Ishikawa (cell line): ENCODE measurements around the gene LHFPL2.

Source experiments
- CEBPB ChIP-seq: IDR thresholded peaks from 2 replicates; pipeline ENCODE4 v1.6.1; 2012
- CREB1 ChIP-seq: IDR thresholded peaks from 2 replicates; pipeline ENCODE4 v1.6.1; 2012; ENCODE audit warnings: low read depth
- EGR1 ChIP-seq: IDR thresholded peaks from 2 replicates; pipeline ENCODE4 v1.6.1; 2012
- EP300 ChIP-seq: IDR thresholded peaks from 2 replicates; pipeline ENCODE4 v1.6.1; 2012; ENCODE audit warnings: borderline replicate concordance
- FOXM1 ChIP-seq: IDR thresholded peaks from 2 replicates; pipeline ENCODE4 v1.6.1; 2012; ENCODE audit warnings: low read depth, borderline replicate concordance
- NFIC ChIP-seq: IDR thresholded peaks from 2 replicates; pipeline ENCODE4 v1.6.1; 2012
- RAD21 ChIP-seq: IDR thresholded peaks from 2 replicates; pipeline ENCODE4 v1.6.1; 2012; ENCODE audit warnings: low read depth
- TAF1 ChIP-seq: IDR thresholded peaks from 2 replicates; pipeline ENCODE4 v1.6.1; 2012; ENCODE audit warnings: low read depth, mild to moderate bottlenecking
- TCF12 ChIP-seq: IDR thresholded peaks from 2 replicates; pipeline ENCODE4 v1.6.1; 2012; ENCODE audit warnings: low read depth
- TEAD4 ChIP-seq: IDR thresholded peaks from 2 replicates; pipeline ENCODE4 v1.6.1; 2012
- YY1 ChIP-seq: IDR thresholded peaks from 2 replicates; pipeline ENCODE4 v1.6.1; 2012; ENCODE audit warnings: low read depth
- ZBTB7A ChIP-seq: IDR thresholded peaks from 2 replicates; pipeline ENCODE4 v1.6.1; 2012; ENCODE audit warnings: low read depth
- TF ChIP-seq, protein P1 (sequence below): IDR thresholded peaks from 2 replicates; pipeline ENCODE4 v1.6.1; 2012
- TF ChIP-seq, protein P2 (sequence below): IDR thresholded peaks from 2 replicates; pipeline ENCODE4 v1.6.1; 2012
- TF ChIP-seq, protein P3 (sequence below): IDR thresholded peaks from 2 replicates; pipeline ENCODE4 v1.6.1; 2012; ENCODE audit warnings: low read depth, mild to moderate bottlenecking

LHFPL2 gene

DNA sequence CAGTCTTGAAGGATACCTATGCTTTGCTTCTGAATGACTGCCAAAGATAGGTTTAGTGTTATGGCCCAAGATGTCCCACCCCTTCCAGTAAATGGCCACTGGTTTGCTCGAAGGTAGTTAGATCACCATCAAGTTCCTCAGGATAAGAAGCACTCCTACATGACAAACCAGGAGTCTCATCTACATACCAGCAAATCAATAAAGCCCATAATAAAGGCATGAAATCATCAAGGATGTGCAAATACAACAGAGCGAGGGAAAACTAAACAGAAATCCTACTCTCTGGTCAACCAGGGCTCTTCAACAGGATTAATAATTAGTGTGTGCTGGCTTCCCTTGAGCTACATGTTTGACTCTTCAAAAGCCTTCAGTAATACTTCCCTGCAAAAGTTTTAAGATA lies 141.0 kb downstream of the LHFPL2 start:
- TF ChIP-seq YY1 (no peak), RAD21 (no peak), NFIC (no peak), TAF1 (no peak), TEAD4 (no peak), TCF12 (no peak), EP300 (no peak), FOXM1 (no peak), ZBTB7A (no peak), CEBPB (no peak), CREB1 (no peak), EGR1 (no peak)
- TF ChIP-seq, protein P1, sequence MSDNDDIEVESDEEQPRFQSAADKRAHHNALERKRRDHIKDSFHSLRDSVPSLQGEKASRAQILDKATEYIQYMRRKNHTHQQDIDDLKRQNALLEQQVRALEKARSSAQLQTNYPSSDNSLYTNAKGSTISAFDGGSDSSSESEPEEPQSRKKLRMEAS = no peak
- TF ChIP-seq, protein P2, sequence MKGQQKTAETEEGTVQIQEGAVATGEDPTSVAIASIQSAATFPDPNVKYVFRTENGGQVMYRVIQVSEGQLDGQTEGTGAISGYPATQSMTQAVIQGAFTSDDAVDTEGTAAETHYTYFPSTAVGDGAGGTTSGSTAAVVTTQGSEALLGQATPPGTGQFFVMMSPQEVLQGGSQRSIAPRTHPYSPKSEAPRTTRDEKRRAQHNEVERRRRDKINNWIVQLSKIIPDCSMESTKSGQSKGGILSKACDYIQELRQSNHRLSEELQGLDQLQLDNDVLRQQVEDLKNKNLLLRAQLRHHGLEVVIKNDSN = no peak
- TF ChIP-seq, protein P3, sequence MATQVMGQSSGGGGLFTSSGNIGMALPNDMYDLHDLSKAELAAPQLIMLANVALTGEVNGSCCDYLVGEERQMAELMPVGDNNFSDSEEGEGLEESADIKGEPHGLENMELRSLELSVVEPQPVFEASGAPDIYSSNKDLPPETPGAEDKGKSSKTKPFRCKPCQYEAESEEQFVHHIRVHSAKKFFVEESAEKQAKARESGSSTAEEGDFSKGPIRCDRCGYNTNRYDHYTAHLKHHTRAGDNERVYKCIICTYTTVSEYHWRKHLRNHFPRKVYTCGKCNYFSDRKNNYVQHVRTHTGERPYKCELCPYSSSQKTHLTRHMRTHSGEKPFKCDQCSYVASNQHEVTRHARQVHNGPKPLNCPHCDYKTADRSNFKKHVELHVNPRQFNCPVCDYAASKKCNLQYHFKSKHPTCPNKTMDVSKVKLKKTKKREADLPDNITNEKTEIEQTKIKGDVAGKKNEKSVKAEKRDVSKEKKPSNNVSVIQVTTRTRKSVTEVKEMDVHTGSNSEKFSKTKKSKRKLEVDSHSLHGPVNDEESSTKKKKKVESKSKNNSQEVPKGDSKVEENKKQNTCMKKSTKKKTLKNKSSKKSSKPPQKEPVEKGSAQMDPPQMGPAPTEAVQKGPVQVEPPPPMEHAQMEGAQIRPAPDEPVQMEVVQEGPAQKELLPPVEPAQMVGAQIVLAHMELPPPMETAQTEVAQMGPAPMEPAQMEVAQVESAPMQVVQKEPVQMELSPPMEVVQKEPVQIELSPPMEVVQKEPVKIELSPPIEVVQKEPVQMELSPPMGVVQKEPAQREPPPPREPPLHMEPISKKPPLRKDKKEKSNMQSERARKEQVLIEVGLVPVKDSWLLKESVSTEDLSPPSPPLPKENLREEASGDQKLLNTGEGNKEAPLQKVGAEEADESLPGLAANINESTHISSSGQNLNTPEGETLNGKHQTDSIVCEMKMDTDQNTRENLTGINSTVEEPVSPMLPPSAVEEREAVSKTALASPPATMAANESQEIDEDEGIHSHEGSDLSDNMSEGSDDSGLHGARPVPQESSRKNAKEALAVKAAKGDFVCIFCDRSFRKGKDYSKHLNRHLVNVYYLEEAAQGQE = no peak

DNA sequence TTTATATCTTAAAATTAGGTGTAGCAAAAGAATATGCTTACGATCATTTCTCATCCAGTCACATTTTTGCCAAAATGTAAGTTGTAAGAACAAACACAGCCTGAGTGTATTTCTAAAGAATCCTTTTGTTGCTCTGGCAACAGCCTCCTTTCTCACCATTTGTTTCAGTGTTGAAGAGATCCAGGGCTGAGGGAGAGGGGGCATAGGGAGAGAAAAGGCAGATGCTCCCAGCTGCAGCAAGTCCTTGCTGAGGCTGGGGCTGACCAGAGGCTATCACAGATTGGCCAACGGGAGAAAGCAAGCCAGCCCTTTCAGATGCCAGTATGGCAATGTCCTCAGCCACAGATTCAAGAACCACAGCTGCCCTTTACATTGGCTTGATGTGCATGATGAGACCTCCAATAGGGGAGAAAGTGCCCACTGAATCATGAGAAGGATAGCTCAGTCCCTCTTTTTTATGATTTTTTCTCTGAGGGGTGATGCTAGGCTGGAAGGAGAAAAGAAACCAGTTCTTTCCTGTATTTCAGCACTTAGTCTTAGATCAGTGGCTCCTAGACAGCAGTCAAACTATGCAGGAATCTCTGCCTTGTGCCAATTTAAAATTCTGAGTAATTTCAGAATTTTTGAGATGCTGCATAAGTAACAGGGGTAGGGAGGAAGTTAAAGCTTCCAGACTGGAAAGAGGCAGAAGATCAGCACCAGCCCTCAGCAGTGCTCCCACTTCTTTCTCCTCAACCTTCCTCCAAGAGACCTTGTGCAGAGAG lies 142.1 kb downstream of the LHFPL2 start:
- TF ChIP-seq EGR1 (no peak), EP300 (no peak), YY1 (no peak), TCF12 (no peak), FOXM1 (no peak), TAF1 (no peak)
- TF ChIP-seq, protein P1 = no peak

DNA sequence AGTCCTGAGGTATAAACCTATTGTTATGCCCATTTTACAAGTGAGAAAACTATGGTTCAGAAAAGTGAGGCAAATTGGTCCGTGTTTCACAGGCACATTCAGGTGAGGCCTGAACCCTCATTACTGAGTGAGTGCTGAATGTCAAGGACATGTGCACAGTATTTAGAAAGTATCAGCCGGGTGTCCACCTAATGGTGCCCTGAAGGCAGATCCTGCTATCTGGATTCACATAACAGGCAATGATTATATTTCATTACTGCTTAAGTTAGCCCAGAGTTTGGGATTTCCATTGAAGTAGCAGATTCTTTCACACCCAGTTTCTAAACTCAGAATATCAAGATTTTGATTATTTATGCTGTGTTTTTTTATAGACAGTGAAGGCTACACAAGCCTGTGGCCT lies 142.7 kb downstream of the LHFPL2 start:
- TF ChIP-seq ZBTB7A (no peak), TAF1 (no peak), EGR1 (no peak)

DNA sequence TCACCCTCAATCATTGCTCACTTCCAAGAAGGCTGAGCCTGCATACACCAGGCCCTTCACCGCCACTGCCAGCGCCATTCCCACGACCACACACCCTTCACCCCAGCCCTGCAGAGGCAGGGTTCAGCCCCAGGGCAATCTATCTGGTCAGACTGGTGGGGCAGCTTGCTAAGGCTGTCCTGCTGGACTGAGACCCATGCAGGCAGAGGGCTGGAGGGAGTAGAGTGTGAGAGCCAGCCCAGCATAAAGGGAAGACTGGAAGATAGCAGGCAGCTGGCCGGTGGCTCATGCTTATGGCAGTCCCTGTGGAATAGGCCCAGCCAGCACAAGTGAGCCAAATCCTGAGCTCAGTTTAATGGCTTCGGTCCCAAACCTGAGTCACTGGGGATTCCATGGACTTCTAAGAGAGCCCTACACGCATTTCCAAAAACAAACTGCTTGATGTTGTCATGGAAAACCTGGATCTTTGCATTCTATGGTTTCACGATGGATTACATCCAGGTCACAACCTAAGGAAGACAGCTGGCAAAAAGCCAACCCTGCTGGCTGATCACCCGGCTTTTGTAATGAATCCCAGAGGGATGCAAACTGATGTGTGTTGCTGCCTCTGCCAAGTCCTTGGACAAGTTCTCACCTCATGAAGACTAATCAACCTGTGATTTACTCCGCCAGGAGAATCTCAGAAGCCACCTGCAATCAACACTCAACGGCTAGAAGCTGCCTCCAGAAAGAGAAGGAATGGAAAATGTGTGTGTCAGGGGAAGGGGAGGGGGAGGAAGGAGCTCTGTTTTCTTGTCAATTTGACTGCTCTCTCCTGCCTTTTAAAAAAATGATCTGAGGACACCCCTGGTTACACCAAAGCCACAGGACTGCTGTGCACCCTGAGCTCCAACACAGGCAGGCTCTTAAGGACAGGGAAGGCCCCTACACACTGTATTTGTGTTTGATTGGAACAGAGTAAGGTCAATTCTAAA lies 143.6 kb downstream of the LHFPL2 start:
- no peak for TF ChIP-seq EGR1
- TF ChIP-seq NFIC = no peak
- TF ChIP-seq, protein P1 = no peak
- no peak for TF ChIP-seq TCF12

DNA sequence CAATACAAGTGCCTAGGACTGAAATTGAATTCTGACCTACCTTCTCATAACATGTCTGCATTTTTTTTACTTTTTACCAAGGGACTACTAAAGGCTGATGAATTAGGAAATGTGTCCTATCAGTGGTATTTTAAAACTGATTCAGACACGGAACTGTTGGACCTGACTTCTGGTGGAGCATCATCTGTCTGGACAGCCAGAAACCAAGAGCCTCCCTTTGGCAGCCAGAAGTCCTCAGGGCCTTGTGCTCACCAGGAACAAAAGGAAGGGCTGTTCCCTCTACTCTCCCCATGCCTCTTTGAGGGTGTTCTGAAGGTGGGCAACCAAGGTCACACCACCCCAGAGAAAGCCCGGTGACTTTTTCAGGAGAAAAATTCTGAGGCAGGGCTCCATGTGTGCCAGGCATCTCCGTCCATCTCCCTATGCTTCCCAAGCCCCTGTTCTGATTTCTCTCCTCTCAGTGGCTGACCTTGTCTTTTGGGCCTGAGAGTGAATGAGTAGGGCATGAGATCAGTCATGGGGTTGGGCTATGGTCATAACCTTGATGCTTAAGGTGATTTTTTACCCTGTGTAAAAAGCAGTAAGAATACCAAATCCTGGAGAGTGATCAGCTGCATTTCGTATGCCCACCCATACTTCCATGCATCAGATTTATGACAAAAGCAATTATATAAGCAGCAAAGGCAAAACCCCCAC lies 144.5 kb downstream of the LHFPL2 start:
- TF ChIP-seq TCF12 (no peak), TAF1 (no peak), CEBPB (no peak)
- TF ChIP-seq, protein P2 = no peak
- TF ChIP-seq, protein P1 = no peak

DNA sequence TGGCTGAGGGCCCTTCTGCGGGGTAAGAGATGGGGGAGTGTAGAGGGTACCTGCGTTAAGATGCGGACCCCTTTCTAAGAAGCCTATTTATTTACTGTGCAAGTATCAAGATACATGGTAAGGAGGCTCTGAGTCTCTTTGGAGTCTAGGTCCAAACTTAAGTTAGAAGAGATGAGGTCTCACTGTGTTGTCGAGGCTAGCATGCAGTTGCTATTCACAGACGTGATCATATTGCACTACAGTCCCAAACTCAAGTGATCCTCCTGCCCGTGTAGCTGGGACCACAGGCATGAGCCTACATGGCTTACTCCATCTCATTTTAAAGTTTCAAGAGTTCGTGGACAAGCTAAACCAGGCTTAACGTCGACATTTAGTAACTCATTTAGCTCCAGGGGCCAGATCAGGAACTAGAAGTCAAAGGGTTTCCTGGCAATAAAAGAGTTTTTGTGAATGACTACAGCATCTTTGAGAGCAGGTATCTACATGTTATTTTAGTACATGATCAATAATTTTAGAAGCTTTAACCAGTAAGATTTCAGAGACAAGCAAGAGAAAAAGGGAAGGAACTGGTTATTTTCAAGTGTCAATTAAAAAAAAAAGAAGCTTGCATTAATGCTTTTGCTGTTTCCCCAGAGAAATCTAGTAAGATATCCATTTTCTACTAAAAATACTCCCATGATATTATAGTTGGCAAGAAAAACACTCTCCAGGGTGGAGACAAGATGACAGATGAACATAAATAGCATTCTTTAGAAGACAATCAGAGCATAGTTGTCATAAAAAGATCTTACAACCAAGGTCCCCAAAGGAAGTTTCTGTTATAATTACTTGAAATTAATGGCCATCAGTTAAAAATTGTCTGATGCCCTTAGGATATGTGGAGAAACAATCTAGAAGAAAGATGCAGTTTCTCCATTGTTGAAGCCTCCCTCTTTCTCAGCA lies 146.9 kb downstream of the LHFPL2 start:
- TF ChIP-seq FOXM1 = no peak
